GM12878 (cell line): Measurements from ENCODE around the gene LY6G5C. TPM values are rescaled to one million over a fixed set of nuclear protein-coding genes. Genes with fewer than 3 reads are reported as not detected.
A peak's percentile ranks its signal among the peaks of the same experiment; 100 is the strongest.

Experiments used
- ATAC-seq: fragments of 200-7000 bp; cut with Tn5 transposase; 3 replicates; pipeline ENCODE4 v1.9.1; 2020; ENCODE audit warnings: mild to moderate bottlenecking, moderate library complexity
- BruUV-seq: library from RNA; stranded (reverse); fragments of 400-500 nt; replicated peaks from 2 replicates; lab custom pipeline; 2021; lab: Mats Ljungman, UMichigan
- CTCF ChIA-PET: fragments of 300-600 bp; sonication (Branson Sonifier 250); formaldehyde crosslinking; extraction: SDS; loops from one replicate; lab custom pipeline; 2021; ENCODE audit warnings: inconsistent platforms; lab: Yijun Ruan, JAX
- POLR2A ChIA-PET: fragments of 350-600 bp; formaldehyde crosslinking; extraction: SDS; loops from one replicate; lab custom pipeline; 2021; ENCODE audit warnings: inconsistent platforms; lab: Charles Lee
- RAD21 ChIA-PET: fragments of 300-600 bp; sonication (Branson Sonifier 250); formaldehyde crosslinking; loops from one replicate; lab custom pipeline; 2023; ENCODE audit warnings: antibody characterized with exemption; ENCODE audit not compliant: unreplicated experiment; lab: Charles Lee
- SMC1A ChIA-PET: fragments of 300-600 bp; sonication (Branson Sonifier 250); formaldehyde crosslinking; loops from one replicate; lab custom pipeline; 2023; ENCODE audit not compliant: unreplicated experiment, uncharacterized antibody; lab: Charles Lee
- DNase-seq: peaks from one replicate; pipeline ENCODE4 v3.0.0-alpha.2; 2011; ENCODE audit warnings: low read depth, low spot score
- FAIRE-seq: peaks from 3 replicates; lab custom pipeline; 2011; peaks lifted over from hg19 to GRCh38; lab: Jason Lieb, UNC
- H2AFZ ChIP-seq: 2 replicates; pipeline ENCODE4 v1.6.0; 2011; ENCODE audit warnings: low read depth, low read length, control low read depth; ENCODE audit not compliant: control insufficient read depth
- H3K27ac ChIP-seq: 2 replicates; pipeline ENCODE4 v1.5.1; 2011; ENCODE audit warnings: control low read depth; ENCODE audit not compliant: control insufficient read depth, insufficient read depth
- H3K27me3 ChIP-seq, 2 experiments: replicated peaks in 1 of 2; 2 replicates each; pipeline versions ENCODE4 v1.6.0 to v1.6.1; 2011; ENCODE audit warnings: low read length in 1 of 2; ENCODE audit not compliant: control insufficient read depth in 2 of 2, insufficient read depth in 2 of 2
- H3K36me3 ChIP-seq, 2 experiments: 2 replicates each; pipeline ENCODE4 v1.5.1; 2011; ENCODE audit warnings: low read length in 1 of 2; ENCODE audit not compliant: control insufficient read depth in 2 of 2, insufficient read depth in 2 of 2
- H3K4me1 ChIP-seq: 2 replicates; pipeline ENCODE4 v1.6.1; 2011; ENCODE audit warnings: mild to moderate bottlenecking, low read length, moderate library complexity, mixed read lengths; ENCODE audit not compliant: control insufficient read depth, insufficient read depth
- H3K4me2 ChIP-seq: 2 replicates; pipeline ENCODE4 v1.6.0; 2011; ENCODE audit warnings: control low read depth; ENCODE audit not compliant: control insufficient read depth, insufficient read depth
- H3K4me3 ChIP-seq: fragments of 200-600 bp; sonication (generic); 2 replicates; pipeline ENCODE4 v1.5.1; 2016
- H3K79me2 ChIP-seq: 2 replicates; pipeline ENCODE4 v1.6.0; 2011; ENCODE audit warnings: low read length; ENCODE audit not compliant: control insufficient read depth, insufficient read depth
- H3K9ac ChIP-seq: 2 replicates; pipeline ENCODE4 v1.8.0; 2011; ENCODE audit warnings: low read length, control low read depth, mixed read lengths; ENCODE audit not compliant: control insufficient read depth, insufficient read depth
- H3K9me3 ChIP-seq: replicated peaks from 3 replicates; pipeline ENCODE4 v1.5.1; 2011; ENCODE audit warnings: mild to moderate bottlenecking, low read length; ENCODE audit not compliant: control insufficient read depth, insufficient read depth
- H4K20me1 ChIP-seq: 2 replicates; pipeline ENCODE4 v1.6.0; 2011; ENCODE audit not compliant: control insufficient read depth, insufficient read depth
- FOXK2 ChIP-seq: fragments of 450-650 bp; IDR thresholded peaks from 2 replicates; pipeline ENCODE4 v1.6.1; 2017; ENCODE audit warnings: mild to moderate bottlenecking, moderate library complexity
- GATAD2B ChIP-seq: fragments of 450-650 bp; conservative IDR thresholded peaks from 2 replicates; pipeline ENCODE4 v1.6.1; 2017; ENCODE audit warnings: low read depth, mild to moderate bottlenecking, moderate library complexity
- KLF5 ChIP-seq: fragments of 450-650 bp; IDR thresholded peaks from 2 replicates; pipeline ENCODE4 v1.6.1; 2014; ENCODE audit warnings: mild to moderate bottlenecking; ENCODE audit not compliant: partially characterized antibody
- MYB ChIP-seq: fragments of 150-350 bp; IDR thresholded peaks from 2 replicates; pipeline ENCODE4 v1.6.1; 2014; ENCODE audit warnings: mild to moderate bottlenecking, low read depth, low read length, borderline replicate concordance
- NBN ChIP-seq: fragments of 450-650 bp; IDR thresholded peaks from 2 replicates; pipeline ENCODE4 v1.6.1; 2016
- NFYB ChIP-seq: IDR thresholded peaks from 2 replicates; pipeline ENCODE4 v1.6.1; 2011; ENCODE audit warnings: low read depth, mild to moderate bottlenecking, low read length, improper control_type of control experiment, moderate library complexity; ENCODE audit not compliant: insufficient read depth
- RBBP5 ChIP-seq: fragments of 200-600 bp; sonication (generic); conservative IDR thresholded peaks from 2 replicates; pipeline ENCODE4 v1.6.1; 2016
- SRF ChIP-seq, 2 experiments: IDR thresholded peaks; 2 replicates each; pipeline ENCODE4 v1.6.1; 2011; ENCODE audit warnings: low read depth in 2 of 2, low read length in 2 of 2, mild to moderate bottlenecking in 1 of 2, moderate library complexity in 1 of 2
- ZBTB33 ChIP-seq: fragments of 450-650 bp; IDR thresholded peaks from 2 replicates; pipeline ENCODE4 v1.6.1; 2017; ENCODE audit warnings: mild to moderate bottlenecking
- WGBS: methylation state at CpG from one replicate; pipeline ENCODE4 v1.1.6; 2016; ENCODE audit warnings: low lambda C conversion rate; ENCODE audit not compliant: insufficient replicate concordance, insufficient coverage; ENCODE audit errors: missing lambda C conversion rate; 5-methylcytosine and 5-hydroxymethylcytosine counted together
- in situ Hi-C: fragments of 300-500 bp; cut with MboI; formaldehyde crosslinking; loops from 9 replicates; pipeline ENCODE4 v1.14.3; 2018; ENCODE audit warnings: mixed read lengths
- intact Hi-C: fragments of 100-400 bp; cut with micrococcal nuclease; formaldehyde crosslinking; loops from one replicate; pipeline ENCODE4 v1.14.2; 2022; ENCODE audit not compliant: unreplicated experiment
- polyA plus RNA-seq, 11 experiments: library from polyadenylated mRNA; depleted of rRNA in 4 of 11; unstranded in 6 of 11; stranded (reverse) in 5 of 11; fragments of >200 nt; fragmentation: Nextera tagmentation in 4 of 11; fragmentation: Illumina TruSeq in 1 of 11; extraction: Ambion mirVana in 4 of 11; extraction: Trizol in 1 of 11; gene quantifications; 1 replicate in 1 of 11; 2 replicates in 10 of 11; pipeline versions ENCODE4 v1.2.1 to v1.2.3, GENCODE V29; 2011 to 2016; ENCODE audit warnings: inconsistent platforms in 2 of 11, missing spikeins in 2 of 11, low read depth in 1 of 11
- total RNA-seq, 4 experiments: library from RNA; depleted of rRNA in 3 of 4; stranded (reverse); fragments of >200 nt in 3 of 4; fragmentation: Illumina TruSeq in 1 of 4; extraction: Trizol in 1 of 4; gene quantifications; 2 replicates each; pipeline versions ENCODE4 v1.2.1 to v1.2.3, GENCODE V29; 2013 to 2021

The LY6G5C gene
- total and polyA plus RNA-seq, 10 of the 15 experiments (the other 5 are each of a cell fraction or from before 2014, with no cell fraction given), result 0.76 to 6.1 (median 1.7) TPM

- TSS peak; percentile 63 for BruUV-seq
- peak overlapping the region; percentile 96 for H3K4me3 ChIP-seq
- H3K79me2 ChIP-seq, result peaks cover 17% of the 10 kb centered on the region
- RAD21 ChIA-PET, result interaction anchor here (0.8 to 1.7 kb wide), 7 partner anchors 29 to 161 kb away, joined by 3 to 8 read pairs (median 4); partner anchors contain the start of genes CLIC1 and NEU1
- DNase-seq (no peak), FAIRE-seq (no peak), ATAC-seq (peak; percentile 25)
- WGBS, result under 1% methylated on average over 10 of the region's 10 CpGs
- POLR2A ChIA-PET, result interaction anchor here (0.9 to 3.2 kb wide), 11 partner anchors 35 to 196 kb away, joined by 3 to 23 read pairs (median 5); partner anchors contain the start of genes CLIC1, DDX39B, EHMT2 and GPANK1
- in situ Hi-C loops (no loop called here), intact Hi-C loops (loop anchor here (2.0 kb wide), 1 partner anchor 36 kb away; no protein-coding TSS in a partner anchor)
- H3K4me2 ChIP-seq, result peak overlapping the region; percentile 81
- TF ChIP-seq ZBTB33 (no peak), SRF (IDR thresholded peaks at IDR 0.05; ENCODE audit: low read depth in 2 of 2, low read length in 2 of 2) (no peak), RBBP5 (no peak), KLF5 (no peak), MYB (no peak), GATAD2B (no peak), NBN (no peak; the same call in 1 of the 2 replicates), NFYB (no peak), FOXK2 (no peak)
- no peaks in the 10 kb centered on the region for H3K27me3 ChIP-seq
- peak overlapping the region; percentile 57 for H2AFZ ChIP-seq
- SMC1A ChIA-PET, result interaction anchor here (0.7 to 3.1 kb wide), 5 partner anchors 32 to 427 kb away, joined by 3 to 18 read pairs (median 4); partner anchors contain the start of genes CLIC1, DDX39B and LY6G5B
- H3K36me3 ChIP-seq, result peaks cover 0 to 2% of the 10 kb centered on the region in 2 experiments; a peak in 2 of 4 replicates
- peak overlapping the region; percentile 91 for H3K27ac ChIP-seq
- H3K4me1 ChIP-seq, result peaks cover 9% of the 10 kb centered on the region; the same call in 1 of the 2 replicates
- peak overlapping the region; percentile 69 for H3K9ac ChIP-seq
- CTCF ChIA-PET, result interaction anchor here (0.6 to 1.5 kb wide), 8 partner anchors 8 to 208 kb away, joined by 3 to 10 read pairs (median 4); partner anchors contain the start of gene MSH5
- no peaks in the 10 kb centered on the region for H3K9me3 ChIP-seq
- H4K20me1 ChIP-seq, result no peaks in the 10 kb centered on the region
Measured at GRCh38 chr6:31702405-31702818, 21.5 kb upstream of the LY6G5C start.
